ENCODE data around the gene FBXL2. TPM values are rescaled to one million over a fixed set of nuclear protein-coding genes. Genes with fewer than 3 reads are reported as not detected.

FBXL2 gene
- total RNA-seq, 1 donor: 9.7 TPM

DNA sequence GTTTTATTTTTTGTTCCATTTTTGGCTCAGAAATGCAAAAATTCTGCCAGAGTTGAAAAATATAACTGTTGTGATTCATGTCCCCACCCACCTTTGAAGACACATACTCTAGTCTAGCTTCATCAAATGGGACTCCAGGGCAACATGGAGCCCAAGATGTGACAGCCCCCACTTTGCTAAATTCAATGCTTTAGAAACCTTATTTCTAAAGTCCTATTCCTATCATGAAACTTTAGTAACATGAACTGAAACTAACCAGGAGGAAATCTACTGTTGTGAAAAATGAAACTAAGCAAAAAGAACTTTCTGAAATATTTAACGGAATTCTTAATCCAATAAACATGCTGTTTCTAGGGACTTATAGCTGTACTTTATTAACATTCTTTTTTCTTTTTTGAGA, 142.7 kb downstream of the FBXL2 start:
- no peak overlapping the region for H3K4me3 ChIP-seq (ENCODE audit: low read depth, low read length)
- peak; percentile 9 for DNase-seq (ENCODE audit: low read depth)
- TF ChIP-seq, protein P1, sequence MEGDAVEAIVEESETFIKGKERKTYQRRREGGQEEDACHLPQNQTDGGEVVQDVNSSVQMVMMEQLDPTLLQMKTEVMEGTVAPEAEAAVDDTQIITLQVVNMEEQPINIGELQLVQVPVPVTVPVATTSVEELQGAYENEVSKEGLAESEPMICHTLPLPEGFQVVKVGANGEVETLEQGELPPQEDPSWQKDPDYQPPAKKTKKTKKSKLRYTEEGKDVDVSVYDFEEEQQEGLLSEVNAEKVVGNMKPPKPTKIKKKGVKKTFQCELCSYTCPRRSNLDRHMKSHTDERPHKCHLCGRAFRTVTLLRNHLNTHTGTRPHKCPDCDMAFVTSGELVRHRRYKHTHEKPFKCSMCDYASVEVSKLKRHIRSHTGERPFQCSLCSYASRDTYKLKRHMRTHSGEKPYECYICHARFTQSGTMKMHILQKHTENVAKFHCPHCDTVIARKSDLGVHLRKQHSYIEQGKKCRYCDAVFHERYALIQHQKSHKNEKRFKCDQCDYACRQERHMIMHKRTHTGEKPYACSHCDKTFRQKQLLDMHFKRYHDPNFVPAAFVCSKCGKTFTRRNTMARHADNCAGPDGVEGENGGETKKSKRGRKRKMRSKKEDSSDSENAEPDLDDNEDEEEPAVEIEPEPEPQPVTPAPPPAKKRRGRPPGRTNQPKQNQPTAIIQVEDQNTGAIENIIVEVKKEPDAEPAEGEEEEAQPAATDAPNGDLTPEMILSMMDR (IDR thresholded peaks at IDR 0.05; ENCODE audit: insufficient read depth, low read length): no peak

DNA sequence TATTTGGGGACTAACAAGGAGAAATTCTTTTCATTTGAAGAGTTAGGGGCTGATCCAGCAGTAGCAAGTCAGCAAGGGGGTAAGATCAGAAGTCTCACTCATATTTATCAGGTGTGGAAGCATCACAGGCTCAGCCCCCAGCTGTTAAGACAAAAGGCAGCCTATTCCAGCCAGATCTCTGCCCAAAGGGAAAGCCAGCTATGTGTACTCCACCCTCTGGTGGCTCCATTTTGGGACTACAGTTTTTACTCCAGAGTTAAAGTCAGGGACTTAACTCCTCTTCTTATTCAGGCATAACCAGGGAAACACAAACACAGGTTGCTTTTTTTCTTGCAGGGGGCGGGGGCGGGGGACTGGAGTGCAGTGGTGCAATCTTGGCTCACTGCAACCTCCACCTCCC, 143.7 kb downstream of the FBXL2 start:
- TF ChIP-seq, protein P1 (IDR thresholded peaks at IDR 0.05; ENCODE audit: insufficient read depth, low read length): no peak
- no peak overlapping the region for H3K4me3 ChIP-seq (ENCODE audit: low read depth, low read length)
- no peak for DNase-seq (ENCODE audit: low read depth)

DNA sequence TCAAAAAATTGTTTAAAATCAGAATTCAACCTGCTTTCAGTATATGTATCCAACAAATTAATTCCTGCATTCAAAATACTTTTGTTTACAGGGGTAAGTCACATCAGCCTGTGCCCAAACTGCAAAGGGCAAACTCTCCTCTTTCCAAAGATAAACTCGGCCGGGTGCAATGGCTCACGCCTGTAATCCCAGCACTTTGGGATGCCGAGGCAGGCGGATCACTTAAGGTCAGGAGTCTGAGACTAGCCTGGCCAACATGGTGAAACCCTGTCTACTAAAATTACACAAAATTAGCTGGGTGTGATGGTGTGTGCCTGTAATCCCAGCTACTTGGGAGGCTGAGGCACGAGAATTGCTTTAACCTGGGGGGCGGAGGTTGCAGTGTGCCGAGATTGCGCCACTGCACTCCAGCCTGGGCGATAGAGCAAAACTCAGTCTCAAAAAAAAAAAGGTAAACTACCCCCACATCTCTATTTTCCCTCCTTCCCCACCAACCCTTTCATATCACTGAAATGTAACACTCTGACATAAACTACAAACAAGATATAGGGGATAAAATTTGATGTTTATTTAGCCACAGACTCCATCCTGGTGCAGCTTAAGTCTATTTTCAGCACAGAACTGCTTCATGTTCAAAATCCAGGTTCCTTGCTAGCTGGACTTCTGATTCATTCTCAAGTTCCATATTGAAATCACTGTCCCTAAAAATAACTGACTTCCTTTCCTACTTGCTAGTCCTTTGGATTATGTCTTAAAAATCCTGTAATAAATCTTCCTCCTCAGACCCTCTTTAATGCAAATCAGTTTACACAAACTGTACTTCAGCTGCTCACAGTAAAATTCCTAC, 147.6 kb downstream of the FBXL2 start:
- TF ChIP-seq, protein P1 (IDR thresholded peaks at IDR 0.05; ENCODE audit: insufficient read depth, low read length): no peak
- DNase-seq (ENCODE audit: low read depth): no peak
- H3K4me3 ChIP-seq (ENCODE audit: low read depth, low read length): no peak overlapping the region

DNA sequence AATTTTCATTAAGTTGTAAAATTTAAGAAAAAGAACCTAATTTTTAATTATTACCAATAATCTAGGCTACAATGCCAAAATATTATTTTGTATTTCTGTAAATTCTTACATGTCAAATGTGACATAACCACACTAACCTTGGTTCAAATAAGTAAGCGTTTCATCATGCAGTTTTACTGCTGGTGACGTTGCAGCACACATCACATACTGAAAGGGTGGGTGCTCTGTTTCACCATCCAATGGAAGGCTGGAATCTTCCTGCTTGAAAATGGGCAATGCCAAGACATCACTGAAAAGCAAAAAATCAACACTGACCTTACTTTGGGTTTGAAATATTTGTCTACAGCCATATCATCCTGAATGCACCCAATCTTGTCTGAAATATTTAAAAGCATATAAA, 148.2 kb downstream of the FBXL2 start:
- no peak overlapping the region for H3K4me3 ChIP-seq (ENCODE audit: low read depth, low read length)
- TF ChIP-seq, protein P1 (IDR thresholded peaks at IDR 0.05; ENCODE audit: insufficient read depth, low read length): no peak
- peak; percentile 17 for DNase-seq (ENCODE audit: low read depth)

DNA sequence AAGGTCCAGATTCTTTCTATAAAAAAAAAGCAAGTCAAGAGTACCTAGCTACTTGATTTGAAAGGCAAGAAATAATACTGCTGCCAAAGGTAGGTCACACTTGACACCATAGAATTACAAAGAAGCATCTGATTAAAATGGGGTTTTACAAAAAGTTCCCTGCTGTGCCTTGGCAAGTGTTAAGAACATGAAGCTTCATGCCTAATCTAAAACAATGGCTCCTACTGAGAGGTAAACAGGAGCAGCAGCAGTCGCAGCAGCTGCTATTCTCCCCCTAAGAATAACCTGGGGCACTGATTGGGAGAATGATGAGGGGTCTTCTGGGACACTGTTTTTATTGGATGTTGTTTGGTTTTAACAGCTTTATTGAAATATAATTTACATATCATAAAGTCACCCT, 148.8 kb downstream of the FBXL2 start:
- TF ChIP-seq, protein P1 (IDR thresholded peaks at IDR 0.05; ENCODE audit: insufficient read depth, low read length): no peak
- DNase-seq (ENCODE audit: low read depth): no peak
- no peak overlapping the region for H3K4me3 ChIP-seq (ENCODE audit: low read depth, low read length)

DNA sequence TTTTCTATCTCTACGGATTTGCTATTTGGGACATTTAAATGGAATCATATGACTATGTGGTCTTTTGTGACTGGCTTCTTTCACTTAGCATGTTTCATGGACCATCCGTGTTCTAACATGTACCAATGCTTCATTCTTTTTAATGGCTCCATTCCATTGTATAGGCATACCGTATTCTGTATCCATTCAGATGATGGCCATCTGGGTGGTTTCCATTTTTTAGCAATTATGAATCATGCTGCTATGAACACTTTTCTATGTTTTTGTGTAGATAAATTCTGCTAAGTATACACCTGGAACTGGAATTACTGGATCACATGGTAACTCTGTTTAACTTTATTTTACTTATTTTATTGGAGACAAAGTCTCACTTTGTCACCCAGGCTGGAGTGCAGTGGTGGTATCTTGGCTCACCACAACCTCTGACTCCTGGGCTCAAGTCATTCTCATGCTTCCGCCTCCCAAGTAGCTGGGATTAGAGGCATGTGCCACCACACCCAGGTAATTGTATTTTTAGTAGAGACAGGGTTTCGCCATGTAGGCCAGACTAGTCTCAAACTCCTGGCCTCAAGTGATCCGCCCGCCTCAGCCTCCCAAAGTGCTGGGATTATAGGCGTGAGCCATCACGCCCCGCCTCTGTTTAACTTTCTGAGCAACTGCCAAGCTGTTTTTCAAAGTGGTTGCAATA, 149.5 kb downstream of the FBXL2 start:
- no peak overlapping the region for H3K4me3 ChIP-seq (ENCODE audit: low read depth, low read length)
- TF ChIP-seq, protein P1 (IDR thresholded peaks at IDR 0.05; ENCODE audit: insufficient read depth, low read length): no peak
- no peak for DNase-seq (ENCODE audit: low read depth)

Data from fibroblast of the aortic adventitia (primary cell).